ENCODE data around the gene LSR. TPM values are rescaled to one million over a fixed set of nuclear protein-coding genes. Genes with fewer than 3 reads are reported as not detected.

Gene LSR
- total RNA-seq, 1 donor from 2014 or later, result 0.99 TPM

- Mint-ChIP-seq H3K36me3 (ENCODE audit: low read depth) (no peaks in the 10 kb centered on the region), H3K9me3 (ENCODE audit: low read depth) (no peaks in the 10 kb centered on the region), H3K4me1 (ENCODE audit: low read depth) (no peaks in the 10 kb centered on the region), H3K4me3 (ENCODE audit: unreplicated experiment) (no peak overlapping the region), H3K27me3 (ENCODE audit: low read depth) (peaks cover 6% of the 10 kb centered on the region), H3K27ac (ENCODE audit: unreplicated experiment) (no peak overlapping the region)
- no peak for DNase-seq (ENCODE audit: low spot score)
- no peak for TF ChIP-seq CTCF (IDR thresholded peaks at IDR 0.05)
These were observed 54.6 kb downstream of the LSR start for GRCh38 chr19:35303357-35303915.

- no peaks in the 10 kb centered on the region for H3K36me3 Mint-ChIP-seq (ENCODE audit: low read depth)
- no peak for DNase-seq (ENCODE audit: low spot score)
- H3K27ac Mint-ChIP-seq (ENCODE audit: unreplicated experiment), result no peak overlapping the region
- H3K9me3 Mint-ChIP-seq (ENCODE audit: low read depth), result no peaks in the 10 kb centered on the region
- no peak overlapping the region for H3K4me3 Mint-ChIP-seq (ENCODE audit: unreplicated experiment)
- TF ChIP-seq CTCF (IDR thresholded peaks at IDR 0.05), result no peak
- peaks cover 6% of the 10 kb centered on the region for H3K27me3 Mint-ChIP-seq (ENCODE audit: low read depth)
- H3K4me1 Mint-ChIP-seq (ENCODE audit: low read depth), result no peaks in the 10 kb centered on the region
These were observed 55.2 kb downstream of the LSR start for GRCh38 chr19:35304036-35304435.

- no peak for DNase-seq (ENCODE audit: low spot score)
- no peak overlapping the region for H3K4me3 Mint-ChIP-seq (ENCODE audit: unreplicated experiment)
- H3K9me3 Mint-ChIP-seq (ENCODE audit: low read depth), result no peaks in the 10 kb centered on the region
- no peaks in the 10 kb centered on the region for H3K36me3 Mint-ChIP-seq (ENCODE audit: low read depth)
- H3K27ac Mint-ChIP-seq (ENCODE audit: unreplicated experiment), result no peak overlapping the region
- H3K27me3 Mint-ChIP-seq (ENCODE audit: low read depth), result peaks cover 6% of the 10 kb centered on the region
- no peak for TF ChIP-seq CTCF (IDR thresholded peaks at IDR 0.05)
- H3K4me1 Mint-ChIP-seq (ENCODE audit: low read depth), result no peaks in the 10 kb centered on the region
These were observed 56.4 kb downstream of the LSR start for GRCh38 chr19:35305181-35305580.

GRCh38 chr19:35306473-35307246 is 57.9 kb downstream of the LSR start:
- Mint-ChIP-seq H3K27me3 (ENCODE audit: low read depth) (peaks cover 6% of the 10 kb centered on the region), H3K4me1 (ENCODE audit: low read depth) (no peaks in the 10 kb centered on the region), H3K9me3 (ENCODE audit: low read depth) (no peaks in the 10 kb centered on the region), H3K36me3 (ENCODE audit: low read depth) (no peaks in the 10 kb centered on the region), H3K4me3 (ENCODE audit: unreplicated experiment) (no peak overlapping the region), H3K27ac (ENCODE audit: unreplicated experiment) (no peak overlapping the region)
- no peak for DNase-seq (ENCODE audit: low spot score)
- TF ChIP-seq CTCF (IDR thresholded peaks at IDR 0.05), result peak; percentile 39

GRCh38 chr19:35307931-35308330 is 59.1 kb downstream of the LSR start:
- Mint-ChIP-seq H3K4me1 (ENCODE audit: low read depth) (no peaks in the 10 kb centered on the region), H3K36me3 (ENCODE audit: low read depth) (no peaks in the 10 kb centered on the region), H3K27me3 (ENCODE audit: low read depth) (peaks cover 6% of the 10 kb centered on the region), H3K4me3 (ENCODE audit: unreplicated experiment) (no peak overlapping the region), H3K27ac (ENCODE audit: unreplicated experiment) (no peak overlapping the region), H3K9me3 (ENCODE audit: low read depth) (no peaks in the 10 kb centered on the region)
- no peak for TF ChIP-seq CTCF (IDR thresholded peaks at IDR 0.05)
- DNase-seq (ENCODE audit: low spot score), result no peak
